Measurements from ENCODE around the gene SMAD3. TPM values are rescaled to one million over a fixed set of nuclear protein-coding genes. Genes with fewer than 3 reads are reported as not detected.

SMAD3 gene
- total RNA-seq, 1 experiment from 2014 or later, result 99.5 TPM

GRCh38 chr15:67219288-67219687 is 153.9 kb downstream of the SMAD3 start:
- H3K9me3 ChIP-seq (ENCODE audit: insufficient read depth, low read depth), result no peaks in the 10 kb centered on the region
- intact Hi-C loops (cut with micrococcal nuclease; ENCODE audit: unreplicated experiment), result no loop called here
- H3K36me3 ChIP-seq (ENCODE audit: low read depth), result no peaks in the 10 kb centered on the region
- no peaks in the 10 kb centered on the region for H3F3A ChIP-seq (ENCODE audit: insufficient read depth, low read depth)
- H3K27ac ChIP-seq, result no peak overlapping the region
- H4K20me1 ChIP-seq (ENCODE audit: insufficient read depth), result no peaks in the 10 kb centered on the region; the same call in 1 of the 2 replicates
- no peak overlapping the region for H3K4me3 ChIP-seq
- no peaks in the 10 kb centered on the region for H3K27me3 ChIP-seq (ENCODE audit: insufficient read depth, low read depth)
- H3K79me2 ChIP-seq (ENCODE audit: low read depth), result 0 out of 2 replicates have a peak, but pooled peaks cover 5% of the 10 kb centered on the region
- POLR2A ChIA-PET (ENCODE audit: unreplicated experiment), result interaction anchor here (0.6 kb wide), 1 partner anchor 303 kb away, joined by 4 read pairs; no protein-coding TSS in a partner anchor
- H3K9me2 ChIP-seq (ENCODE audit: insufficient read depth), result no peaks in the 10 kb centered on the region
- CTCF ChIA-PET, result no interaction called here
- H3K4me1 ChIP-seq (replicated peaks; ENCODE audit: insufficient read depth), result no peaks in the 10 kb centered on the region
- H2AFZ ChIP-seq, result no peak overlapping the region
- no peak overlapping the region for H3K4me2 ChIP-seq
- TF ChIP-seq CTCF (conservative IDR thresholded peaks at IDR 0.05) (no peak), EZH2 (IDR thresholded peaks at IDR 0.05; ENCODE audit: low read depth) (no peak)
- BruUV-seq (replicated peaks), result no TSS peak
- no peak for DNase-seq

GRCh38 chr15:67224889-67225288 is 159.5 kb downstream of the SMAD3 start:
- no peaks in the 10 kb centered on the region for H3K9me3 ChIP-seq (ENCODE audit: insufficient read depth, low read depth)
- no peak overlapping the region for H3K27ac ChIP-seq
- ChIA-PET POLR2A (ENCODE audit: unreplicated experiment) (no interaction called here), CTCF (no interaction called here)
- no peak overlapping the region for H3K4me2 ChIP-seq
- no peaks in the 10 kb centered on the region for H3K27me3 ChIP-seq (ENCODE audit: insufficient read depth, low read depth)
- BruUV-seq (replicated peaks), result no TSS peak
- H2AFZ ChIP-seq, result no peak overlapping the region
- no peaks in the 10 kb centered on the region for H3K9me2 ChIP-seq (ENCODE audit: insufficient read depth)
- H3F3A ChIP-seq (ENCODE audit: insufficient read depth, low read depth), result no peaks in the 10 kb centered on the region
- H3K79me2 ChIP-seq (ENCODE audit: low read depth), result no peaks in the 10 kb centered on the region
- intact Hi-C loops (cut with micrococcal nuclease; ENCODE audit: unreplicated experiment), result no loop called here
- DNase-seq, result no peak
- TF ChIP-seq CTCF (conservative IDR thresholded peaks at IDR 0.05) (no peak), EZH2 (IDR thresholded peaks at IDR 0.05; ENCODE audit: low read depth) (no peak)
- H3K4me1 ChIP-seq (replicated peaks; ENCODE audit: insufficient read depth), result no peaks in the 10 kb centered on the region
- no peaks in the 10 kb centered on the region for H3K36me3 ChIP-seq (ENCODE audit: low read depth)
- no peaks in the 10 kb centered on the region for H4K20me1 ChIP-seq (ENCODE audit: insufficient read depth)
- no peak overlapping the region for H3K4me3 ChIP-seq

GRCh38 chr15:67225336-67225735 is 159.9 kb downstream of the SMAD3 start:
- intact Hi-C loops (cut with micrococcal nuclease; ENCODE audit: unreplicated experiment), result no loop called here
- H3K9me2 ChIP-seq (ENCODE audit: insufficient read depth), result no peaks in the 10 kb centered on the region
- no peak for DNase-seq
- H3K27ac ChIP-seq, result no peak overlapping the region
- TF ChIP-seq CTCF (conservative IDR thresholded peaks at IDR 0.05) (no peak), EZH2 (IDR thresholded peaks at IDR 0.05; ENCODE audit: low read depth) (no peak)
- no peaks in the 10 kb centered on the region for H3K36me3 ChIP-seq (ENCODE audit: low read depth)
- no TSS peak for BruUV-seq (replicated peaks)
- no peaks in the 10 kb centered on the region for H3F3A ChIP-seq (ENCODE audit: insufficient read depth, low read depth)
- POLR2A ChIA-PET (ENCODE audit: unreplicated experiment), result no interaction called here
- H3K9me3 ChIP-seq (ENCODE audit: insufficient read depth, low read depth), result no peaks in the 10 kb centered on the region
- no peaks in the 10 kb centered on the region for H3K79me2 ChIP-seq (ENCODE audit: low read depth)
- no peaks in the 10 kb centered on the region for H3K27me3 ChIP-seq (ENCODE audit: insufficient read depth, low read depth)
- H4K20me1 ChIP-seq (ENCODE audit: insufficient read depth), result no peaks in the 10 kb centered on the region
- no peak overlapping the region for H2AFZ ChIP-seq
- no peaks in the 10 kb centered on the region for H3K4me1 ChIP-seq (replicated peaks; ENCODE audit: insufficient read depth)
- H3K4me3 ChIP-seq, result no peak overlapping the region
- CTCF ChIA-PET, result no interaction called here
- H3K4me2 ChIP-seq, result no peak overlapping the region

Measured in PC-9 (cell line).